DMS 273 (cell line): ENCODE measurements around the gene PDE6G.

Experiments
- DNase-seq: peaks from one replicate; lab custom pipeline; 2025; ENCODE audit not compliant: unreplicated experiment; lab: John Stamatoyannopoulos, UW

PDE6G gene

DNA sequence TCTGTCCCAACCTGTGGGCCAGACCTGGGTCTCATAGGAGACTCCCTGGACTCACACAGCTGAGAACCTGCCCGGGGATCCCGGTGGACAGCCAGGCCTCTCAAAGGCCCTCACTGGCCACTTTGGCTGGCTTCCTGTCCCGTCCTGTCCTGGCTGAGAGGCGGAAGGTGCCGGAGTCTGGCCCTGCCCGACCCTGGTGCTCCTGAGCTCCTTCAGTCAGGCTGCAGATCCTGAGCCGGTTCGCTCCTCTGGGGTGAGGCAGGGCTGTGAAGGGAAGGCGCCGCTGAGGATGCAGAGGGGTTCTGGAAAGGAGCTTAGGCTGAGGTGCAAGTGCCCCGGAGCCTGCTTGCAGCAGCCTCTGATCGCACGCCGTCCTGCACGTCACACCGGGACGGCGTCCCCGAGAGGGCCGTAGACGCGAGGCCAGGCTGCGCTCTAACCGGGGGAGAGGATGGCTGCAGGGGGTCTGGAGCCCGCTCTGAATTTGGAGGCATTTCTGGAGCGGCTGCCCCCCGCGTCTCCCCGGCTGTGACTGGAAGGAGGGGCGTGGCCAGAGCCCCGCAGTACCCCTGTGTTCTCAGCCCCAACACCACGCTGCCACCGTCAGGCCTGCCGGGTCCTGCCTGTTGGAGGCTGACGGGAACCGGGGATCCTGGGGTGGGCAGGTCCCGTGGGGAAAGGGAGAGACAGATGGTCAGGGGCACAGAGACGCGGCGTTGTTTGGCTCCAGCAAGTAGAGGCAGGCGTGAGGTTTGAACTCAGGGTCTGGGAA lies 31.6 kb upstream of the PDE6G start:
- peak; percentile 81 for DNase-seq

DNA sequence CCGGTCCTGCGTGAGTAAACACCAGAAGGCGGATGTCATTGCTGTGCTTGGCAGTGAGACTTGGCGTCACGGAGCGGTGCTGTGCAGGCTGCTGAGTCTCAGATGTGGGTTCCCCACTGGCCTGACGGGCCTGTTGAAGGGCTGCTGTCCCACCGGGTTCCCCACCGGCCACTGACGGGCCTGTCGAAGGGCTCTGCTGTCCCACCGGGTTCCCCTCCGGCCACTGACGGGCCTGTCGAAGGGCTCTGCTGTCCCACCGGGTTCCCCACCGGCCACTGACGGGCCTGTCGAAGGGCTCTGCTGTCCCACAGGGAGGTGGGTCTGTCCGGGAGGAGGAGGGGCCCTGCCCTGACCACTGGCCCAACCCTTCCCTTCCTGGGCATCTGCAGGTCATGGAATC lies 30.3 kb upstream of the PDE6G start:
- DNase-seq: no peak

DNA sequence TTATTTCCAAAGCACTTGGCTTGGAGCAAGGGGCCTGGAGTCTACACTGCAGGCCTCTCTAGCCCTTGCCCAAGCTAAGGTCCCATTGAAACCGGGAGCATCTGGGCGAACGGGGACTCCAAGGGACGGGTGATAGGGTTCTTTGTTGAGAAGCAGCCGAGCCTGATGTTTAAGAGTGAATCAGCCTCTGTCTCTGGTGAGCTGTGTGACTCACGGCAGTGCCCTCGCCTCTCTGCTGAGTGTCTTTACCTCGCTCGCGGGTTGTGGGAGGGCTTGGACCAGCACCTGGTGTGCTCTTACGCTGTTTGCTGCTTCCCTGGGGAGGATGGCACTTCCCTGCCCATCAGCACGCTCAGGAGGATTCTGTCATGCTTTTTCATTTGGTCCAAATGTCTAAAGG lies 28.8 kb upstream of the PDE6G start:
- DNase-seq: peak; percentile 47

DNA sequence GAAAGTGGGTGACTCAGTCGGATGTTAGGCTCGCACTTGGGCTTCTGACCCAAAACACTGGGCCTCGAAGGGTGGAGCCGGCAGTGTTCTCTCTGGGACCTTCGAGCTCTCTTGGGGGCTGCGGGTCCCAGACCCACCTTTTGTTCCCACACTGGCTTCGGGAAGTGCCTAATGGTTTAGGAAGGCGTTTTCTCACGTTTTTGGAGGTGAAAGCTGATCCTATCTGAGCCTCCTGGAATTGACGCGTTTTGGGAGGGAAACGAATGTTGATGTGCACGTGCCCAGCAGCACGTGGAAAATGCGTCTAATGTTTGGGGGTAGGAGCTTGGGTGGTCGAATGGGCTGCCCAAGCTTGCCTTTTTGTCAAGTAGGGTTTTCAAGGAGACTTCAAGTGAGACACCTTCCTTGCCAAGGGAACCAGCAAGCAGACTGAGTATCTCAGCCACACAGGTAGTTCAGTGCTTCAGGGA lies 28.1 kb upstream of the PDE6G start:
- peak; percentile 66 for DNase-seq

DNA sequence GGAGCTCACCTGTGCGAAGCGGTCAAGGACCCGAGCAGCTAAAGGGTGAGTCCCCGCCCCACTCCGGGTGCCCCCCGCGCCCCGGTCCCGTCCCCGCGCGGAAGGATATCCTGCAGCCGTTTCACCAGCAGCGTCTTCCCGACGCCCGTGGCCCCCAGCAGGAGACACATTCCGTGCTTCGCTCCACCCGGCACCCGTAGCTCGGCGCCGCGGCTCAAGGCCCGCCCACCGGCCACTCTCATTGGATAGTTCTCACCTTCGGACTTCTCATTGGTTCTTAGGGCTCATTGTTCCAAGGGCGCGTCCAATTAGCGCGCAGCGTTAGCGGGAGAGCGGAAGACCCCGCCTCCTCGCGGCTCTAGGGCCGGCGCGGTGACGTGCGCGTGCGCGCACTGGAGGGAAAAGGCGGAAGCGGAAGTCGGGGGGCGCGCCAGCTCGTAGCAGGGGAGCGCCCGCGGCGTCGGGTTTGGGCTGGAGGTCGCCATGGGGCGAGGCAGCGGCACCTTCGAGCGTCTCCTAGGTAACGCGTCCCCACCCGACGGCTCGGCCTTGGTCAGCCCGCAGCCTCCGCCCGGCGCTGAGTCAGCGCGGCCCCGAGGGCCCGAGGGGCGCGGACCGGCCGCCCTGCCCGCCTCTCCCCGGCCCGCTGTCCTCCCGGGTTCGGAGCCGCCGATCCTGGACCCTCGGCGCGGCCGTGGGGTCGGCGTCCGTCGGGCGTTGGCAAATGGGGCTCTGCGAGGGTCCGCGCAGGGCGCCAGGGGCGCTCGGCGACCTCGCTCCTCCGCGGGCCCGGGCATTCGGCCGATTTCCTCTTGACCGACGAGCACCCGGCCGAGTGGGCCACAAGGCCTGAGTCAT lies 27.5 kb upstream of the PDE6G start, which contains the start of the genes ARL16 and HGS:
TSS of gene ARL16 (minus strand) at position 214 of the 858 bp plus-strand sequence. CDS start at position 170, 44 bp downstream.
TSS of gene HGS (plus strand) at position 428 of the 858 bp plus-strand sequence. CDS start at position 484, 56 bp downstream.
- peak; percentile 100 for DNase-seq

DNA sequence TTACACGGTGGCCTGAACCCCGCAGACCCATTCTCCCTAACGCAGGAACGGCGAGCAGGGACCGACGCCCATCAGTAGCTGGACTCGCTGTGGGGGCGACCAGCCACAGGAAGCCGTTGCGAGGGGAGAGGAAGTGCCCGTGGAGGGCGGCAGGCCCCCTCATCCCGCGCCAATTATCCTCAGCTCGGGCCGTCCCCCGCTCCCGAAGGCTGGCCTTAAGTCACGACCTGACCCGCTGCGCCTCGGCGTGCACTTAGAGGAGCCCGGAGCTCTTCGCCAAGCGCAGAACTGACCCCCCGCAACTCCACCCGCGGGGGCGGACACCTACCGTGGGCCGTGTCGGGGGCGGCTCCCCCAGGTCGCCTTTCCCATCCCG lies 26.9 kb upstream of the PDE6G start:
- peak; percentile 63 for DNase-seq

DNA sequence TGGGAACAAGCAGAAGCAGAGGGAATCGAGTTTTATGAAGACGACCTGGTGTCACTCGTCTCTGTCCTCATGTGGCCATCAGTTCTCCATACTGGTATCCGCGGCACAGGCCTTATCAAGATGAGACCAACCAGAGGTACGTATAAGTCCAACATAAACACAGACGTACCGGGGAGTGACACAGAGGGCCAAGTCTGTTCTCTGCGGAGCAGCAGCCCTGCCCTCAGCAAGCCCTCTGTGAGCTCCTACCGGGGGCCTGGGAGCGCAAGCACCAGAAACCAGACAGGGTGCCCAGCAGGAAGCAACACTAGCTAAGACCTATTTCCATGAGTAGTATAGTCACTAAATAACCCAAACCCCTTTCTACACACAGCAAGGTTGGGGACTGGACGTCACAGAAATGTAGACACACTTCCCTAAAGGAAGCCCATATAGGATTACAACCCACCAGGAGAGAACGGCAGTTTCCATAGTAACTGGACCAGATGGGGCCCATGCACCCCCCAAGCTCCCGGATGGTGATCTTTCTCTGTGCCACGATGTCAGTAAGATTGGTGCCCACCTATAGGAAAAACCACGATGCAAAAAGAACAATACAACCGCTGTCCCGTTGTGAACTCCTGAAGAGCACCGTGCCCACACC lies 26.3 kb upstream of the PDE6G start:
- peak; percentile 77 for DNase-seq

DNA sequence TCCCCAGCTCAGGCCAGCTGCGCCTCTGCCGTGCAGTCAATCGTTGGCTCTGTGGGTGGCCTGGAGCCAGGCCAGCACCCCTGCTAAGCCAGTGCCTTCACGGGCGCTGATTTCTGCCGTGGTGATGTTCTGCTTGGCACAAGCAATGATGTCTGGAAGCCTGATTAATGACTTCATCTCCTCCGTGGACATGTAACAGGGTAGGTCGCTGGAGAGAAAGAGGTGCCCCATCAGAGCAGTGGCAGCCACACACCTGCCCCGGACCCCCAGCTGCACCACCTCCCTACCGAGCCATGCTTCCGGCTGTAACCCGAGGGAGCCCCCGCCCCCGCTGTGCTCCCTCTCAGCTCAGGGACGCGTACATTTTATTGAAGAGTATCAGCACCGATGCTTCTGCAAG lies 25.3 kb upstream of the PDE6G start:
- DNase-seq: peak; percentile 55

DNA sequence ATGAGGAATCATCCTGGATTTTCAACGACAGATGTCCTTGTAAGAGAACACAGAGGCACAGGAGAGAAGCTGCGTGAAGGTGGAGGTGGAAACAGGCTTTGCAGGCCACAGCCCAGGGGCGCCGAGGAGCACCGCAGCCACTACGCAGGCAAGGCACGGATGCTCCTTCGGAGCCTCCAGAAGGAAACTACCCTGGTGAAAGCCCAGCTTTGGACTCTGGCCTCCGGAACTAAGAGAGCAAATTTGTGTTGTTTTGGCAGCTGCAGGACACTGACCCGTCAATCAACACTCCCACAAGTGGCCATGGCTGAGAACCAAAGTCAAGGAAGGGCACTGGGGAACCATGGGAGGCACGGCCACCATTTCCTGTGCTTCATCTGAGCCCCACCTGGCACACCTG lies 23.8 kb upstream of the PDE6G start:
- no peak for DNase-seq

DNA sequence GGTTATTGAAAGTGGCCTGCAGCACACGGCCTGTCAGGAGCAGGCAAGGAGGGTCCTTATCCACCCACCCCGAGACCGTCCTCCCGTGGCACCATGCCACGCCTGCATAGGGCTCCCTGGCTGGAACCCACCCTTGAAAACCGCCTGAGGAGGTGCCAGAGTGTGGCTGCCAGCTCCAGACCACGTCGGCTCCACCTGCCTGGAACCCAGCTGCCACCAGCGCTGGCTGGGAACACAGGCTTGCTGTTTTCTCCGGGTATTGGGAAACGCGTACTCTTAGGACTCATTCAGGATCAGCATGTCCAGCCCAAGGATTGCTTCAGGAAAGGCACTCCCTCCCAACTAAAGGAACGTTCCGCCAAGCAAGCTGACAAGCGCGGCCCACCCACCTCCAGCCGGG lies 20.6 kb upstream of the PDE6G start:
- peak; percentile 34 for DNase-seq

DNA sequence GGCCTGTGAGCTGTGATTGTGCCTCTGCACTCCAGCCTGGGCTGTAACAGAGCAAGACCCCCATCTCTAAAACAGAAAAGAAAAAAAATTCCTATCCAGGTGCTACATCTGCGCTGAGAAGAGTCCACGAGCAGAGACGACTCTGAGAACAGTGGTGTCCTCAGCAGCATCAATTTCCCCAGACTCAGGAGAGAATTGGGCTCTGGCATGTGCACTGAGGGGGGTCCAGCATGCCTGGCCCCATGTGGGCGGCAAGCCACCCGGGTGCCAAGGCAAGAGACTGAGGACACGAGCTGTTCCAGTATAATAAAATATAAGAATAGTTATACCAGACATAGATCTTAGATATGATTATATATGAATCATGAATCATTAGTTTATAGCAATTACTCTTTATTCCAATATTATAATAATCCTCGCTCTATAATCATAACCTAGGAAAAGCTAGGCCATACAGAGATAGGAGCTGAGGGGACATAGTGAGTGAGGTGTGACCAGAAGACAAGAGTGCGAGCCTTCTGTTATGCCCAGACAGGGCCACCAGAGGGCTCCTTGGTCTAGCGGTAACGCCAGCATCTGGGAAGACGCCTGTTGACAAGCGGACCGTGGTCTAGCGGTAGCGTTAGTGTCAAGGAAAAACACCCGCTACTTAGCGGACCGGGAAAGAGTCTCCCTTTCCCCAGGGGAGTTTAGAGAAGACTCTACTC lies 19.3 kb upstream of the PDE6G start:
- peak; percentile 63 for DNase-seq

DNA sequence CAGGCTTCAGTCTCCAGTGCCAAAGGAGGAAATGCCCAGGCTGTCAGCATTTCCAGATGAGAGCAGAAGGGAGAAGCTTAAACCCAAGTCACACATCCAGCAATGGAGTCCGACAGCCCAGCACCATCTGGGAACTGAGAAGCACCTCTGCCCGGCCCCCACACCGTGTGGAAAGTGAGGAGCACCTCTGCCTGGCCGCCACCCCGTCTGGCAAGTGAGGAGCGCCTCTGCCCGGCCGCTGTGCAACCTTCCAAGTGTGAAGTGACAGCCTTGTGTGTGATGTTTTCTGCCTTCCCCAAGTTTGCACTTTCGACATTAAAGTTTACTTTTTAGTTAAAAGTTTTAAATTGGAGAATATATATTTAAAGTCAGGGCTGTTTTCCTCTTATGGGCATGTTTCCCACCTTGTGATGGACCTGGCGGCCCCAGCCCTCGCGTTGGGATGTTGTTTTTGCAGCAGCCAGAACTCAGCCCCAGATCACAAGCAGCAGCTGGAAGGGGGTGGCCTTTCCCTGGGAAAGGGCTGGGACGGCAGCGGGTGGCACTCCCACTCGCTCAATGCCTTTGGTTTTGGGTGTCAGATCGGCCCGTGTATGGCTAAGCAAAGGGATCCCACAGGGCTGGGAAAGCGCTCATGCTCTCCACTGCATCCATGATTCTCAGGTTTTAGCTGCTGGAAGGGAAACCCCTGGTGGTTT lies 17.4 kb upstream of the PDE6G start:
- DNase-seq: peak; percentile 35

DNA sequence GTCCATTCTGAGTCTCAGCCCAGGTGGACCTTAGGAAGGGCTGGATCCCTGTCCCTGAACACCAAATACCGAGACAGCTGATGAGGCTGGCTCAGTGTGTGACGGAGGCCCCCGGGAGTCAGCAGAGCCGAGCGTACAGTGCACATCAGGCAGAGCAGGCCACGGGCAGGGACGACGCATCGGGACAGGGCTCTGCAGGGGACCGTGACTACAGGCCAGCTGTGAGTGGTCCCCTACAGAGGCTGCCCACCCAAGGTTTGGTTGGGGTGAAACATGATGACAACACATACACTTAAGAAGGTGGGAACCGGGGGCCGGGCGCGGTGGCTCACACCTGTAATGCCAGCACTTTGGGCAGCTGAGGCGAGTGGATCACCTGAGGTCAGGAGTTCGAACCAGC lies 16.6 kb upstream of the PDE6G start:
- no peak for DNase-seq

DNA sequence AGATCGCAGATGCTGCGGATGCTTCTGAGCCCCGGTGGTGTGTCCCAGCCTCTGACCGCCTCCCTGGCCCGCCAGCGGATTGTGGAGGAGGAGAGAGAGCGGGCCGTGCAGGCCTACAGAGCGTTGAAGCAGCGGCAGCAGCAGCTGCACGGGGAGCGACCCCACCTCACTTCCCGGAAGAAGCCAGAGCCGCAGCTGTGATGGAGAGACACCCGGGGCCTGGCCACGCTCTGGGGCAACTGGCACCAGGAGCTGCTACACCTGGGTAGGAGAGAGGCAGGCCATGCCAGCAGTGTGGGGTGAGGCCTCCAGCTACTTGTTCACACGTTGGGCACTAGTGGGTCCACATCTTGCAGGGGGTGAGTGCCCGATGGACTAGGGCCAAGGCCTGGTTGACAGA lies 16.2 kb upstream of the PDE6G start:
- DNase-seq: no peak

DNA sequence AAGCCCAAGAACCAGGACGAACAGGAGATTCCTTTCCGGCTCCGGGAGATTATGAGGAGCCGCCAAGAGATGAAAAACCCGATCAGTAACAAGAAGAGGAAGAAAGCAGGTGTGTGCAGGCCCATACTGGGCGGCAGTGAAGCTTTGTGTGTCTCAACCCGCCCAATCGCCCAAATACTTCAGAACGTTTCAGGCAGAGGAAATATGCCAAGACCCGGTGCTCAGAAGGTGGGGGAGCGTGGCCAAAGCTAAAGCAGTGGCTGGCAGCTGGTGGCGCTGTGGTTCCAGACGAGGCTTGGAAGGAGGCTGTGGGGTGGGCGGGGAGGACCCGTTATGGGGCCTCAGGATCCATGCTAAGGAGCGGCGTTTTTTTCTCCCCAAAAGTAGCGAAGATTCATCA lies 11.4 kb upstream of the PDE6G start:
- peak; percentile 54 for DNase-seq

DNA sequence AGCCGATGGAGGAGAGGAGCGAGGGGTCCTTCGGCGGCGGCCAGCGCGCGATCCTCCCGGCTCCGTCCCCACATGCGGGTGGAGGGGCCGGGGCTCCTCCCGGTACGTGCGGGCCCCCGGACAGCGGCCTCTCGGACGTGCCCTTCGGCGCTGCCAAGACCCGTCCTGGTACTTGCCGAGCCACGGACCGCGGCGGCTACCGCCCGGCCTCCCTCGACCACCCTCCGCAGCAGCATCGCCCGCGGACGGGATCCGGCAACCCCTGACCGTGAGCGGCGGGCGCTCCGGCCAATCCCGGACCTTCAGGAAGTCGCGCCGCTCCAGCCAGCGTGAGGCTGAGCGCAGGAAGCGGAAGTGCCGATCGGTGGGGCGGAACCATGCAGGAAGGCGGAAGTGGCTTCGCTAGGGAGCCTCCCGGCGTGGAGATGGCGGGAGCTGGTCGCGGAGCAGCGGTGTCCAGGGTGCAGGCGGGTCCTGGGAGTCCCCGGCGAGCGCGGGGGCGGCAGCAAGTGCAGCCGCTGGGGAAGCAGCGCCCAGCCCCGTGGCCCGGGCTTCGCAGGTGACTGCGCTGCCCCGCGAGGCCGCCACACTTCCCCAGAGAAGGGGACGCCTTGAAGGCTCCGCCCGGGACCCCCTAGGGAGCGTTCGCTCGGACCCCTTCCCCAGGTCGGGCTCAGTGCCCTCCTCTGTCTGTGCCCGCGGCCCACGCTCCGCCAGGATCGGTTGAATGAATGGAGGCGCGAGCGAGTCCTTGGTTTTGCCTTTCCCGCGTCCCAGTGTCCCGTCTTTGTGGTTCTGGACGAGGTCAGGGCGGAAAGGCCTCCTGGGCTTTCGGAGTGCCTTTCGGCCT lies 10.2 kb upstream of the PDE6G start, which contains the start of the genes CCDC137 and OXLD1:
TSS of gene CCDC137 (plus strand) at position 396 of the 850 bp plus-strand sequence. CDS start at position 426, 30 bp downstream.
TSS of gene OXLD1 (minus strand) at position 264 of the 850 bp plus-strand sequence. CDS start at position 236, 28 bp downstream.
- peak; percentile 99 for DNase-seq

- DNase-seq: peak; percentile 80
These were observed 9.7 kb upstream of the PDE6G start for GRCh38 chr17:81666092-81666341.

DNA sequence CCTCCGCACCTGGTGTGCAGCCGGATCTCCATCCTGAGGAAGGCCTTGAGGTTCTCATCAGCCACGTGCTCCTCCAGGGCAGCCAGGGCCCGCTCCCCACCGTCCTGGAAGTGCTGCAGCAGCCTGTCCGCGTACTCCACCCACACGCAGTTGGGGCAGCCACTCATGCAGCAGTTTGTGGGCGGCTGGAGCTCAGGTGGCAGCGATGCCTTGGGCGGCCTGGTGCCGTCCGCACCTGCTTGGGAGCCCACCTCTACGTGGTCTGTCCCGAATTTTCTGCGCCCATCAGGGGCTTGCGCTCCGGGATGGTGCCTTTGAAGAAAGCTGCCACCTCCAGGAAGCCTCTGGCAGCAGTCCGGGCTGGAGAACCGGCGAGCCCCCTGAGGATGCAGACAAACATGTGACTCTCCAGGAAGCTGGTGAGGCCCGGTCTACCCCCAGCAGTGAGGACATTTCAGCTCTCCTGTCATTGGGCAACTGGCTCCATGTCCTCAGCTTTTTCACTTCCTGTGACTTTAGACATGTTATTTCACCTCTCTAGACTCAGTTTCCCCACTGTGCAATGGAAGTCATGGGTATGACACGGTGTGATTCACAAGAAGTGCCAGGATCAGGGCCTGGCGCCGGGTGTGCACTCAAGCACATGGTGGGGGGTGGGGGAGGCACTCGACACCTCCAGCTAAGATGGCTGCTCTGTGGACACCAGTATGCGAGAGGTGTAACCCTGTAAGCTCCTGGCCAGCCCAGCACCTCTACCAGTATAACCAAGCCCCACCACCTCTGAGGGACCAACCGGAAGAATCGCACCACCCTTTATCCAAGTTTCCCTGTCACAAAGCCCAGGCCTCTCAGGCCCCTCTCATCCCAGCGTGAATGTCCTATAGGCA lies 9.1 kb upstream of the PDE6G start:
- peak; percentile 64 for DNase-seq
